Measurements from ENCODE around the gene RNF44. TPM values are rescaled to one million over a fixed set of nuclear protein-coding genes. Genes with fewer than 3 reads are reported as not detected.

RNF44 gene
- total and polyA plus RNA-seq, 2 of the 13 experiments (the other 11 are each of a cell fraction or from before 2014, with no cell fraction given), result 9.2 to 16.8 TPM

- no peak for TF ChIP-seq E2F1 (CRISPR knock-in tag; IDR thresholded peaks at IDR 0.05)
- TF ChIP-seq ARNTL (CRISPR knock-in tag; IDR thresholded peaks at IDR 0.05), result no peak
- no peak for TF ChIP-seq REL (CRISPR knock-in tag; conservative IDR thresholded peaks at IDR 0.05)
- no peak for TF ChIP-seq NFIB (CRISPR knock-in tag; IDR thresholded peaks at IDR 0.05; ENCODE audit: borderline replicate concordance)
- TF ChIP-seq IRF9 (CRISPR knock-in tag; IDR thresholded peaks at IDR 0.05; ENCODE audit: borderline replicate concordance), result no peak
- TF ChIP-seq AGO2 (optimal IDR thresholded peaks at IDR 0.05; ENCODE audit: low read depth, low read length), result no peak
- TF ChIP-seq ZNF777 (CRISPR knock-in tag; IDR thresholded peaks at IDR 0.05), result no peak
- TF ChIP-seq AHDC1 (CRISPR knock-in tag; IDR thresholded peaks at IDR 0.05; ENCODE audit: borderline replicate concordance), result no peak
- TF ChIP-seq ATF3 (CRISPR knock-in tag; IDR thresholded peaks at IDR 0.05), result no peak
- TF ChIP-seq PPARG (CRISPR knock-in tag; conservative IDR thresholded peaks at IDR 0.05), result no peak
- TF ChIP-seq ZSCAN5A (CRISPR knock-in tag; IDR thresholded peaks at IDR 0.05; ENCODE audit: borderline replicate concordance), result no peak
- TF ChIP-seq ZNF251 (CRISPR knock-in tag; IDR thresholded peaks at IDR 0.05), result no peak
- no peak for TF ChIP-seq MED13 (CRISPR knock-in tag; IDR thresholded peaks at IDR 0.05)
- TF ChIP-seq YEATS2 (CRISPR knock-in tag; IDR thresholded peaks at IDR 0.05; ENCODE audit: borderline replicate concordance), result no peak
- TF ChIP-seq CBX5 (CRISPR knock-in tag; IDR thresholded peaks at IDR 0.05; ENCODE audit: borderline replicate concordance), result no peak
- TF ChIP-seq ZNF138 (CRISPR knock-in tag; IDR thresholded peaks at IDR 0.05; ENCODE audit: low read depth), result no peak
- TF ChIP-seq IRF2 (CRISPR knock-in tag; IDR thresholded peaks at IDR 0.05), result no peak
- TF ChIP-seq KDM1A (CRISPR knock-in tag; IDR thresholded peaks at IDR 0.05), result no peak
- TF ChIP-seq ZNF24 (IDR thresholded peaks at IDR 0.05), result no peak
- 0 out of 2 replicates have a peak, but pooled peaks have one; percentile 17 for TF ChIP-seq ZNF274 (CRISPR knock-in tag; IDR thresholded peaks at IDR 0.05)
- TF ChIP-seq KDM5B (CRISPR knock-in tag; IDR thresholded peaks at IDR 0.05; ENCODE audit: borderline replicate concordance), result no peak
- TF ChIP-seq ZSCAN31 (CRISPR knock-in tag; IDR thresholded peaks at IDR 0.05; ENCODE audit: low read depth), result no peak
- TF ChIP-seq TAF1 (CRISPR knock-in tag; IDR thresholded peaks at IDR 0.05), result no peak
Measured at GRCh38 chr5:176549871-176550270, 12.7 kb upstream of the RNF44 start (continued).

Measured in HepG2 (cell line).